Erythroblast (primary cell): ENCODE data around the gene DTX1.

Source experiments
- GATA1 ChIP-seq: IDR thresholded peaks from 2 replicates; pipeline ENCODE4 v1.6.1; 2011; ENCODE audit warnings: low read depth, mild to moderate bottlenecking, control low read depth, low read length, moderate library complexity
- POLR2A ChIP-seq: IDR thresholded peaks from 2 replicates; pipeline ENCODE4 v1.6.1; 2011; ENCODE audit warnings: mild to moderate bottlenecking, low read length

- no peak for TF ChIP-seq POLR2A
- no peak for TF ChIP-seq GATA1
These were observed 71.3 kb downstream of the DTX1 start for GRCh38 chr12:113127791-113128199.
